Measurements from ENCODE around the gene NR2C2AP.

GRCh38 chr19:19214892-19215291 lies 11.7 kb upstream of the NR2C2AP start:
- TF ChIP-seq ELF4 (IDR thresholded peaks at IDR 0.05) (no peak), FOXM1 (IDR thresholded peaks at IDR 0.05; ENCODE audit: borderline replicate concordance) (no peak), HDGF (IDR thresholded peaks at IDR 0.05; ENCODE audit: borderline replicate concordance) (no peak), SUZ12 (IDR thresholded peaks at IDR 0.05) (no peak), LEF1 (IDR thresholded peaks at IDR 0.05; ENCODE audit: borderline replicate concordance) (no peak), BHLHE40 (IDR thresholded peaks at IDR 0.05; ENCODE audit: borderline replicate concordance) (no peak), FOXA1 (IDR thresholded peaks at IDR 0.05) (no peak), NFRKB (IDR thresholded peaks at IDR 0.05) (no peak), ARNT (IDR thresholded peaks at IDR 0.05) (no peak), TARDBP (IDR thresholded peaks at IDR 0.05) (no peak), FOXK2 (IDR thresholded peaks at IDR 0.05) (no peak), L3MBTL2 (conservative IDR thresholded peaks at IDR 0.05) (no peak)

All from HEK293T (cell line).